Gastrocnemius medialis (tissue), 4 donors: Measurements from ENCODE around the gene CCDC171.

Source experiments
- CTCF ChIP-seq, 5 experiments: fragments of 450-650 bp in 3 of 5; fragments of 200-600 bp in 2 of 5; sonication (generic) in 2 of 5; IDR thresholded peaks in 4 of 5; conservative IDR thresholded peaks in 1 of 5; 1 replicate in 4 of 5; 2 replicates in 1 of 5; pipeline ENCODE4 v1.5.1; 2016 to 2019; ENCODE audit warnings: antibody characterized with exemption in 5 of 5, mild to moderate bottlenecking in 3 of 5, moderate library complexity in 3 of 5
- POLR2A ChIP-seq, 2 donors: fragments of 450-650 bp; IDR thresholded peaks; one replicate each; pipeline ENCODE4 v1.6.1; 2017; ENCODE audit warnings: antibody characterized with exemption in 2 of 2, mild to moderate bottlenecking in 2 of 2, moderate library complexity in 2 of 2

- TF ChIP-seq CTCF (IDR thresholded peaks at IDR 0.05 in 4 of 5, conservative IDR thresholded peaks at IDR 0.05 in 1 of 5) = no peak
- no peak for TF ChIP-seq POLR2A (IDR thresholded peaks at IDR 0.05)
Measured at GRCh38 chr9:15999422-16000339, 446.8 kb downstream of the CCDC171 start.
